Loucy (cell line): ENCODE results near the gene NFATC1.

ENCODE experiments used
- EZH2phosphoT487 ChIP-seq: fragments of 200-600 bp; IDR thresholded peaks from 2 replicates; pipeline ENCODE4 v1.6.1; 2018; ENCODE audit warnings: antibody characterized with exemption, mild to moderate bottlenecking, moderate library complexity, borderline replicate concordance
- TF ChIP-seq, protein P1 (sequence below): fragments of 200-600 bp; sonication (generic); conservative IDR thresholded peaks from 2 replicates; pipeline ENCODE4 v1.5.1; 2014; ENCODE audit warnings: mild to moderate bottlenecking, antibody characterized with exemption, low read length

DNA sequence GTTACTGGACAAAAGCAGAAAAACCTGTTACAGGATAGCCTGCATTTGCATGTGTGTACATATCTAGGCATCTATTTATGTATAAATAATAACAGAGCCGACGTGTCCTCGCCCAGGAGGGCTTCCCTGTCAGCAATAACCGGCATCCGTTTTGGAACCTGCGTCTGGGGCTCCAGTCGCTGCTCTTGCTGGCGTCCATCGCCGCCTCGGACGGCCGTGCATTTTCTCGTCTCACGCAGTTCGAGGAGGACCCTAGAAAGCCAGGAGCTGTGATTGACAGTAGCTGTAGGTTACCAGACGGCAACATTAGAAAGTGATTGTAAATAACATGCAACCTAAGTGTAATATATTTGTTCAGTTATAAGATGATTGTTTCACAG lies 132.6 kb downstream of the NFATC1 start:
- TF ChIP-seq, protein P1, sequence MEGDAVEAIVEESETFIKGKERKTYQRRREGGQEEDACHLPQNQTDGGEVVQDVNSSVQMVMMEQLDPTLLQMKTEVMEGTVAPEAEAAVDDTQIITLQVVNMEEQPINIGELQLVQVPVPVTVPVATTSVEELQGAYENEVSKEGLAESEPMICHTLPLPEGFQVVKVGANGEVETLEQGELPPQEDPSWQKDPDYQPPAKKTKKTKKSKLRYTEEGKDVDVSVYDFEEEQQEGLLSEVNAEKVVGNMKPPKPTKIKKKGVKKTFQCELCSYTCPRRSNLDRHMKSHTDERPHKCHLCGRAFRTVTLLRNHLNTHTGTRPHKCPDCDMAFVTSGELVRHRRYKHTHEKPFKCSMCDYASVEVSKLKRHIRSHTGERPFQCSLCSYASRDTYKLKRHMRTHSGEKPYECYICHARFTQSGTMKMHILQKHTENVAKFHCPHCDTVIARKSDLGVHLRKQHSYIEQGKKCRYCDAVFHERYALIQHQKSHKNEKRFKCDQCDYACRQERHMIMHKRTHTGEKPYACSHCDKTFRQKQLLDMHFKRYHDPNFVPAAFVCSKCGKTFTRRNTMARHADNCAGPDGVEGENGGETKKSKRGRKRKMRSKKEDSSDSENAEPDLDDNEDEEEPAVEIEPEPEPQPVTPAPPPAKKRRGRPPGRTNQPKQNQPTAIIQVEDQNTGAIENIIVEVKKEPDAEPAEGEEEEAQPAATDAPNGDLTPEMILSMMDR = no peak
- TF ChIP-seq EZH2phosphoT487 = no peak
